ENCODE measurements around the gene SPNS3.

Gene SPNS3, protein sequence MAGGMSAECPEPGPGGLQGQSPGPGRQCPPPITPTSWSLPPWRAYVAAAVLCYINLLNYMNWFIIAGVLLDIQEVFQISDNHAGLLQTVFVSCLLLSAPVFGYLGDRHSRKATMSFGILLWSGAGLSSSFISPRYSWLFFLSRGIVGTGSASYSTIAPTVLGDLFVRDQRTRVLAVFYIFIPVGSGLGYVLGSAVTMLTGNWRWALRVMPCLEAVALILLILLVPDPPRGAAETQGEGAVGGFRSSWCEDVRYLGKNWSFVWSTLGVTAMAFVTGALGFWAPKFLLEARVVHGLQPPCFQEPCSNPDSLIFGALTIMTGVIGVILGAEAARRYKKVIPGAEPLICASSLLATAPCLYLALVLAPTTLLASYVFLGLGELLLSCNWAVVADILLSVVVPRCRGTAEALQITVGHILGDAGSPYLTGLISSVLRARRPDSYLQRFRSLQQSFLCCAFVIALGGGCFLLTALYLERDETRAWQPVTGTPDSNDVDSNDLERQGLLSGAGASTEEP

GRCh38 chr17:4433515-4434031 lies at the start of gene SPNS3:
SPNS3 (plus strand) TSS chr17:4433940; CDS start chr17:4433968, 28 bp downstream.
- DNase-seq = peak; percentile 11

GRCh38 chr17:4386406-4386805 lies 47.3 kb upstream of the SPNS3 start:
- no peak for DNase-seq

- DNase-seq = no peak
Measured at GRCh38 chr17:4387137-4387536, 46.6 kb upstream of the SPNS3 start.

- DNase-seq = no peak
Measured at GRCh38 chr17:4389079-4389478, 44.7 kb upstream of the SPNS3 start.

- DNase-seq = no peak
Measured at GRCh38 chr17:4393806-4394205, 39.9 kb upstream of the SPNS3 start.

DNA sequence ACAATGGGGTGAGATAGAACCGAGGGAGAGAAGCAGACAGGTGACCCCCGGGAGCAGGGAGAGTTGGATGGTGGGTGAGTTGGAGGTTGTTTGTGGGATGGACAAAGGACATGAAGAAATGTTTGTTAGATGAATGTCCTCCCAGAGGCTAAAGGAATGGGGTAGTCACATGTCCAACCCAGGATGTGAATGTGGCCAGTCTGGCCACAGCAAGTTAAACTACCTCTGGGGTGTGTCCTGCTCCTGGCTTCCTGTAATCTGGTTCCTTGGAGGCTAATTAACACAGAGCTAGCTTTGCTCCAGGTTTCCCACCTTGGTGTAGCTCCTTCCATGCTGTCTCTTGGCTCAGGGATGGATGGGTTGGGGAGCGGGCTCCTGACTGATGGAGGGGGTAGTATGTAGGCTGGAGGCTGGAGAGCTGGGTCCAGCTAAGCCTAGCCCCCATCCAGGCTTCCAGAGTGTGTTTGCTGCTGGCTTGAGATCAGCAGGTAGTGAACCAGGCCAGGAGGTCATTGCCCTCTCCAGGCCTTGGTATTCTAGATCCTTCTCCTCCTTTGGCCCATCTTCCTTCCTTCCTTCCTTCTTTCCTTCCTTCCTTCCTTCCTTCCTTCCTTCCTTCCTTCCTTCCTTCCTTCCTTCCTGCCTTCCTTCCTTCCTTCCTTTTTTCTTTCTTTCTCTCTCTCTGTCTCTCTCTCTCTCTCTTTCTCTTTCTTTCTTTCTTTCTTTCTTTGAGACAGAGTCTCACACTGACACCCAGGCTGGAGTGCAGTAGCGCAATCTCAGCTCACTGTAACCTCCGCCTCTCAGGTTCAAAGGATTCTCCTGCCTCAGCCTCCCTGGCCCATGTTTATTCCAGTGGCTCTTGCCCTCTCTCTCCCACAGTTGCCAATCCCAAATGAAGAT lies 39.3 kb upstream of the SPNS3 start:
- no peak for DNase-seq

GRCh38 chr17:4395111-4395478 lies 38.6 kb upstream of the SPNS3 start:
- DNase-seq = no peak

DNA sequence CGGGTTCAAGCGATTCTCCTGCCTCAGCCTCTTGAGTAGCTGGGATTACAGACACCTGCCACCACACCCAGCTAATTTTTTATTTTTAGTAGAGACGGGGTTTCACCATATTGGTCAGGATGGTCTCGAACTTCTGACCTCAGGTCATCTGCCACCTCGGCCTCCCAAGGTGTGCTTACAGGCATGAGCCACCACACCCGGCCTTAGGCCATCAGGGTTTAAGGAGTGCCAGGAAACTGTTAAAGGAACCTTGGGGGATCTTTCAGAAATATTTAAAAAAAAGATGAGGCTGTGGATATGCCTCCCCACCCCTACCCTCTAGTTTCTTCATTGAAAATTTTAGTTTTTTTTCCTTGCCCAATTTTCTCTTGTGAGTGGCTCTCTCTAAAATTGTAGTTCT lies 35.9 kb upstream of the SPNS3 start:
- DNase-seq = no peak

DNA sequence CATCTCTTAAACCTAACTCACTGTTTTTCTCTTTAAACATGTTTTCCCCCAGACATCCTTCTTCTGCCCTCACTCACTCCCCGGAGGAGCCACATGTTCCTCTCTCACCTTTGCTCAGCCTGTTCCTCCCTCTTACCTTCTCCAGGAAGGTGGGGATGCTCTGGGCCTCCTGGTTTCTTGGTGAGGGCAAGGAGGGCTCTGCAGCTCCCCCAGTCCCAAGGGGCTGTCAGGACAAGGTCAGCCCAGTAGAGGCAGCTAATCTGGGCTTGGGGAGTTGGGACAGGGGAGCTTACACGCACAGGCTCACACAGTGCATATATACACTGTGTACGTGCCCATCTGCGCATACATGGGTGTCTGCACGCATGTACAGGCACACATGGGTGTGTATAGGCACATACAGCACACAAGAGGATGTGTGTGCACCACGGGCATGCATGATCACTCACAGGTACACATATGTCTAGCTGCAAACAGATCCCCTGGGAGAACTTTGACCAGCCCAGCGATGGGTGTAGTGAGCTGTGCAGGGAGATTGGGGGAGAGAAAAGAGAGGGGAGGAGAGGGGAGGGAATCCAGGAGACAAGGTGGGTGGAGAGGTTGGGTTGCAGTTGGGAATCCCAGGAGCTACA lies 28.6 kb upstream of the SPNS3 start:
- DNase-seq = no peak

- no peak for DNase-seq
Measured at GRCh38 chr17:4405699-4406098, 28.0 kb upstream of the SPNS3 start.

DNA sequence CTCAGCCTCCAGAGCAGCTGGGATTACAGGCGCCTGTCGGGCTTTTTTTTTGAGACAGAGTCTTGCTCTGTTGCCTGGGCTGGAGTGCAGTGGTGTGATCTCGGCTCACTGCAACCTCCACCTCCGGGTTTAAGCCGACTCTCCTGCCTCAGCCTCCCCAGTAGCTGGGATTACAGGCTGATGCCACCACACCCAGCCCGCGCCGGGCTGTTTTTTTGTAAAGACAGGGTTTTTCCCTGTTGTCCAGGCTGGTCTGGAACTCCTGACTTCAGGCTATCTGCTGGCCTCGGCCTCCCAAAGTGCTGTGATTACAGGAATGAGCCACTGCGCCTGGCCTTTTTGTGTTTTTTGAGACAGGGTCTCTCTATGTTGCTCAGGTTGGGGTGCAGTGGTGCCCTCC lies 27.4 kb upstream of the SPNS3 start:
- no peak for DNase-seq

DNA sequence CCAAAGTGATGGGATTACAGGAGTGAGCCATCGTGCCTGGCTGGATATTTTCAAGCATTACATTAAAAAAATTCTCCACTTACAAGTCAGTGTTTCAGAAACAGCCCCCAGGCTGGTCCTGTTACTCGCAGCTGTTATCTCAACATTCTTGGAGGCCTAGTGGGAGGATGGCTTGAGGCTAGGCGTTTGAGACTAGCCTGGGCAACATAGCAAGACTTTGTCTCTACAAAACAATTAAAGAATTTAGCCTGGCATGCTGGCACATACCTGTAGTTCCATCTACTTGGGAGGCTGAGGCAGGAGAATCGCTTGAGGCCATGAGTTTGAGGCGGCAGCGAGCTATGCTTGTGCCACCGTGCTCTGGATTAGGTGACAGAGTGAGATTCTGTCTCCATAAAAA lies 26.5 kb upstream of the SPNS3 start:
- no peak for DNase-seq

DNA sequence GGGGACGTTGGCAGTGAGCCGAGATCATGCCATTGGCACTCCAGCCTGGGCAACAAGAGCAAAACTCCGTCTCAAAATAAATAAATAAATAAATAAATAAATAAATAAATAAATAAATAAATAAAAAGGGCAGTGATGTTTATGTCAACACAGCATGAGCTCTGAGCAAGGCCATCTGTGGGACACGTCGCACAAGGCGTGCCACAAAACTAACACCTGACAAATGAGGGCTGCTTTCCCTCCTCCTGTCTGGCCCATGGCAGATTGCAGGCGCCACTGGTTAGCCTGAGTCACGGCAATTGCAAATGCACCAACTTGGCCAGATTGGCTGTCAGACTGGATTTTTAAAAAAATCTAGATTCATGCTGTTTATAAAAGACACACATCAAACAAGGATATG lies 25.9 kb upstream of the SPNS3 start:
- DNase-seq = no peak

DNA sequence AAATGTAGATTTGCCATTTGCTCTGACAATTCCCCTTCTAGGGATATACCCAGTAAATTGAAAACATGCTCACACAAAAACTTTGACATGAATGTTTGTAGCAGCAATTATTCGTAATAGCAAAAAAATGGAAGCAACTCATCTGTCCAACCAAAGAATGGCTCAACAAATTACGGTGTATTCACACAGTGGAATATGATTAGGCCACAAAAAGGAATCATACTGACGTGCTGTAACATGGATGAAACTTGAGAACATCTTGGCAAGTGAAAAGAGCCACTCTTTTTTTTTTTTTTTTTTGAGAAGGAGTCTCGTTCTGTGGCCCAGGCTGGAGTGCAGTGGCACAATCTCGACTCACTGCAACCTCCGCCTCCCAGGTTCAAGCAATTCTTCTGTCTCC lies 24.1 kb upstream of the SPNS3 start:
- no peak for DNase-seq

DNA sequence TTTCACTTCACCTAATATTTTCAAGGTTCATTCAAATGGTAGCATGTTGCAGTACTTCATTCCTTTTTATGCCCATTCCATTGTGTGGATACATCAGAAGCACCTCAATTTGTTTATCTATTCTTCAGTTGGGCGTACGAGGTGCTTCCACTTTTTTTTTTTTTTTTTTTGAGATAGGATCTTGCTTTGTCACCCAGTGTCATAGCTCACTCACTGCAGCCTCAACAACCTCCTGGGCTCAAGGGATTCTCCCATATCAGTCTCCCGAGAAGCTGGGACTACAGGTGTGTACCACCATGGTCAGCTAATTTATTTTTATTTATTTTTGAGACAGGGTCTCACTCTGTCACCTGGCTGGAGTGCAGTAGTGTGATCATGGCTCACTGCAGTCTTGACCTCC lies 22.5 kb upstream of the SPNS3 start:
- no peak for DNase-seq

DNA sequence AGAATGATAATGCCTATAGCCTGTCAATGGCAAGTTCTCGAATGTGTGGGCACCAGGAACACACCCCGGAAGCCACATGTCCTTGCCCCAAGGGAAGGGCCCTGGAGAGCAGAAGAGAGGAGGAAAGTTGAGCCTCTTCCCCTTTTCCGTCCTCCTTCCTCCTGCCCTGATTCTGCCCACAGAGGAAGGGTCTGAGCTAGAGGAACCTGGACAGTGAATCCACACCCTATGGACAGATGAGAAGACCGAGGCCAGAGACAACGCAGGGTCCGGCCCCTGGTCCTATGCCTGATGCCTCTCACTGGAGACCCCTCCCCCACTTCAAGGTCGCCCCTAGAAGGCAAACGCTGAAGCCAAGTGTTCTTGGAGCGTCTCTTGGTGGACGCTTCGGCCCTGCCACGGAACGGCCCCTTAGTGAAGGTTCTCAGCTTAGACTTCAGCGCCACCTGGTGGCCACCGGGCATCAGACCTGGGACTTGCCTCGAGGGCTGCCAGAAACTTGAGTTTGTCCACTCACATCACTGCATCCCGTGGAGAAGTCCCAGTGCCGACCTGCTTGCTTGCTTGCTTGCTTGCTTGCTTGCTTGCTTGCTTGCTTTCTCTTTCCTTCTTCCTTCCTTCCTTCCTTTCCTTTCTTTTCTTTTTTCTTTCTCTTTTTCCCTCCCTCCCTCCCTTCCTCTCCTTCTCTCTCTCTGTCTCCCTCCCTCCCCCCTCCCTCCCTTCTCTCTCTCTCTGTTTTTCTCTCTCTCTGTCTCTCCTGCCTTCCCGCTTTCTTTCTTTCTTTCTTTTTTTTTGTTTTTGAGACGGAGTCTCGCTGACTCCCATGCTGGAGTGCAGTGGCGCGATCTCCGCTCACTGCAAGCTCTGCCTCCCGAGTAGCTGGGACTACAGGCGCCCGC lies 20.6 kb upstream of the SPNS3 start:
- peak; percentile 79 for DNase-seq

DNA sequence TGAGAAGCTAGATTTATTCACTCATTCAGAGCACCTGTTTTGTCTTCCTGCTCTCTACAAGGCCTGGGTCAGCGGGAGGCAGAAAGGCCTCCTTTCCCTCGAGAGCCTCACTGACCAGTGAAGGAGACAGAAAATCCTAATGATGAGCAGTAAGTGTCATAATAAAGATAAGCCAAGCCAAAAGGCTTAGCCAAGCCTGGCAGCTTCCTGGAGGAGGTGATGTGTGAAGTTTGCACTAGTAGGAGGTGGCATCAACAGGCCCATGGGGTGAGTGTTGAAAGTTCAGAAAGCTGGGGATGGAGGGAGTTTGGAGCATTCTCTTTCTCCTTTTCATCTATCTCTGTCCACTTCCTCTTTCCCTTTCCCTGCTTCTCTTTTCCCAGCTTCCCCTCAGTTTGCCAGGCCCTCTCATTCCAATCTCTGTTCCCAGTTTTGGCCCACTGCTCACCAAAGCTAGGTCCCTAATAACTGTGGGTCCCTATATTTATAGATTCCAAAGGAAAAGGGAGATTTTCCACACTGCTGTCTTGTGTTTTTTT lies 16.5 kb upstream of the SPNS3 start:
- no peak for DNase-seq

- peak; percentile 19 for DNase-seq
Measured at GRCh38 chr17:4420692-4421131, 13.0 kb upstream of the SPNS3 start.

GRCh38 chr17:4422864-4423263 lies 10.9 kb upstream of the SPNS3 start:
- DNase-seq = no peak

- no peak for DNase-seq
Measured at GRCh38 chr17:4425398-4425797, 8.3 kb upstream of the SPNS3 start.

- no peak for DNase-seq
Measured at GRCh38 chr17:4426499-4427208, 7.1 kb upstream of the SPNS3 start.

Data from activated effector memory CD4-positive, alpha-beta T cell treated with Interleukin-2 at 50 U/mL for 16 hours (primary cell).